Stomach (tissue), 4 donors: ENCODE data around the gene AMIGO1.

Experiments
- EP300 ChIP-seq: sonication (generic); formaldehyde crosslinking; IDR thresholded peaks from one replicate; pipeline ENCODE4 v1.6.1; 2017; ENCODE audit warnings: antibody characterized with exemption
- POLR2A ChIP-seq, 4 donors: fragments of 450-650 bp; IDR thresholded peaks; one replicate each; pipeline ENCODE4 v1.6.1; 2016; ENCODE audit warnings: antibody characterized with exemption in 4 of 4, control low read depth in 2 of 4, mild to moderate bottlenecking in 1 of 4, moderate library complexity in 1 of 4
- POLR2AphosphoS5 ChIP-seq, 3 donors: sonication (generic); formaldehyde crosslinking; IDR thresholded peaks; one replicate each; pipeline ENCODE4 v1.6.1; 2016; ENCODE audit warnings: antibody characterized with exemption in 3 of 3
- TF ChIP-seq, protein P1 (sequence below), 7 experiments: fragments of 450-650 bp in 4 of 7; fragments of 200-600 bp in 3 of 7; sonication (generic) in 3 of 7; IDR thresholded peaks; one replicate each; pipeline ENCODE4 v1.5.1; 2016 to 2019; ENCODE audit warnings: antibody characterized with exemption in 7 of 7, control low read depth in 2 of 7, mild to moderate bottlenecking in 1 of 7

DNA sequence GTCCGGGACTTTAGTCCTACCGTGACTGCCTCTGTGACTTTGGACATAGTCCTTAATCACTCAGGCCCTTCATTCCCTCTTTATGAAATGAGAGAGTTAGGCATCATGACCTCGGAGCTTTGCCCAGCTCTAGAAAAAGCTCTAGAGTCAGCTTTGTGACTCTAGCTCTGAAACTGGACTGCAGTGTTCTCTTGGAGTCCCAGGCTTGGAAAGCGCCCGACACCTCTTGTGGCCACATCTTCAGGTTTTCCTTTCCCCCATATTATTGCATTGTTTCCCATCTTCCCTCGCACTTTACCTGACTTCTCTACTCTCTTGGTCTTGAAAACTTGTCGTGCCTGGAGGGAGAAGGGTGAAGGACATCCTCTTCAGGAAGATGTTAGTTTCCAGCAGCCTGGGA lies 12.5 kb upstream of the AMIGO1 start:
- TF ChIP-seq POLR2A (IDR thresholded peaks at IDR 0.05) (no peak), POLR2AphosphoS5 (IDR thresholded peaks at IDR 0.05) (no peak), EP300 (no peak)
- TF ChIP-seq, protein P1, sequence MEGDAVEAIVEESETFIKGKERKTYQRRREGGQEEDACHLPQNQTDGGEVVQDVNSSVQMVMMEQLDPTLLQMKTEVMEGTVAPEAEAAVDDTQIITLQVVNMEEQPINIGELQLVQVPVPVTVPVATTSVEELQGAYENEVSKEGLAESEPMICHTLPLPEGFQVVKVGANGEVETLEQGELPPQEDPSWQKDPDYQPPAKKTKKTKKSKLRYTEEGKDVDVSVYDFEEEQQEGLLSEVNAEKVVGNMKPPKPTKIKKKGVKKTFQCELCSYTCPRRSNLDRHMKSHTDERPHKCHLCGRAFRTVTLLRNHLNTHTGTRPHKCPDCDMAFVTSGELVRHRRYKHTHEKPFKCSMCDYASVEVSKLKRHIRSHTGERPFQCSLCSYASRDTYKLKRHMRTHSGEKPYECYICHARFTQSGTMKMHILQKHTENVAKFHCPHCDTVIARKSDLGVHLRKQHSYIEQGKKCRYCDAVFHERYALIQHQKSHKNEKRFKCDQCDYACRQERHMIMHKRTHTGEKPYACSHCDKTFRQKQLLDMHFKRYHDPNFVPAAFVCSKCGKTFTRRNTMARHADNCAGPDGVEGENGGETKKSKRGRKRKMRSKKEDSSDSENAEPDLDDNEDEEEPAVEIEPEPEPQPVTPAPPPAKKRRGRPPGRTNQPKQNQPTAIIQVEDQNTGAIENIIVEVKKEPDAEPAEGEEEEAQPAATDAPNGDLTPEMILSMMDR (IDR thresholded peaks at IDR 0.05) = no peak
